ENCODE measurements around the gene RASL10A.

Gene RASL10A

DNA sequence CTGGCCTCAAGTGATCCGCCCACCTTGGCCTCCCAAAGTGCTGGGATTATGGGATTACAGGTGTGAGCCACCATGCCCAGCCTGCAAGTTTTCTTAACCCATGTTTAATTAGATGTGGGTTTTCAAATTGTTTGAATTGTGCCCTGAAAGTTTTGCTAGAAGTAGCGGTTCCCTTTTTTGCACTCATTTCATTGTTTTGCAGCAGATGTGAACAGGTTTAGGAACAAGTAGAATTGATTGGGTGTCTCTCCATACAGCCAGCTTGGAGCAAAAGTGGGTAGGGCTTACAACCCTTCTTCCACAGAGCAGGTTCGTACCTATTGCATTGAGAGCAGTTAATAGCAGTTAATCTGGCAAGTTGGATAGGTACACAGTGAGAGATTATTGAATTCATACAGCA, 31.3 kb downstream of the RASL10A start:
- no peak for TF ChIP-seq CTCF (IDR thresholded peaks at IDR 0.05; ENCODE audit: low read depth, low read length, missing control alignments)
- Histone ChIP-seq H3K36me3 (replicated peaks) (peaks cover 90% of the 10 kb centered on the region), H3K4me3 (ENCODE audit: low read depth, low read length) (no peak overlapping the region), H3K27me3 (replicated peaks) (no peaks in the 10 kb centered on the region), H3K27ac (no peak overlapping the region)
- DNase-seq, result no peak
- in situ Hi-C loops (cut with HindIII; ENCODE audit: low pct_ligation_motif_present, low sequenced_read_pairs), result no loop called here

- no peak for TF ChIP-seq CTCF (IDR thresholded peaks at IDR 0.05; ENCODE audit: low read depth, low read length, missing control alignments)
- H3K36me3 ChIP-seq (replicated peaks), result peaks cover 89% of the 10 kb centered on the region
- DNase-seq, result no peak
- H3K27me3 ChIP-seq (replicated peaks), result no peaks in the 10 kb centered on the region
- in situ Hi-C loops (cut with HindIII; ENCODE audit: low pct_ligation_motif_present, low sequenced_read_pairs), result no loop called here
- H3K27ac ChIP-seq, result no peak overlapping the region
- H3K4me3 ChIP-seq (ENCODE audit: low read depth, low read length), result no peak overlapping the region
These were observed 37.6 kb downstream of the RASL10A start for GRCh38 chr22:29277927-29278326.

- in situ Hi-C loops (cut with HindIII; ENCODE audit: low pct_ligation_motif_present, low sequenced_read_pairs), result no loop called here
- TF ChIP-seq CTCF (IDR thresholded peaks at IDR 0.05; ENCODE audit: low read depth, low read length, missing control alignments), result no peak
- Histone ChIP-seq H3K27me3 (replicated peaks) (no peaks in the 10 kb centered on the region), H3K27ac (no peak overlapping the region), H3K36me3 (replicated peaks) (peaks cover 81% of the 10 kb centered on the region), H3K4me3 (ENCODE audit: low read depth, low read length) (no peak overlapping the region)
- DNase-seq, result no peak
These were observed 39.5 kb downstream of the RASL10A start for GRCh38 chr22:29275819-29276565.

DNA sequence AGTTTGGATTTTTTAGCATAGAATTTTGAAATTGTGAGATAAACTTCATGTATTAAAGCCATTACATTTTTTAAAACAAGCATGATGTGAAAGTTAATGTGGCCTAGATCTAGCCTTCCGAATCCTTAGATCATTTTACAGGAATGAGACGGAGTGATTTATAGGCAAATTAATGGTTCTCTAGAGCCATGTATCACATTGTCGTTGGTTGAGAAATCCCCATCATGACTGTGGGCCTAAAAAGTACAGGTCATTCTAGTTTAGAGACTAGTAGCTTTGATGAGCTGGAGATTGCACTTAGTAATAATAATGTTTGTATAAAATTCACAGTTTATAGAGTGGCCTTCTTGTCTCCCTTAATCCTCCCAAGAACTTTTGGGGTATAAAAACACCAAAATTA, 40.3 kb downstream of the RASL10A start:
- peaks cover 79% of the 10 kb centered on the region for H3K36me3 ChIP-seq (replicated peaks)
- no peak for TF ChIP-seq CTCF (IDR thresholded peaks at IDR 0.05; ENCODE audit: low read depth, low read length, missing control alignments)
- in situ Hi-C loops (cut with HindIII; ENCODE audit: low pct_ligation_motif_present, low sequenced_read_pairs), result no loop called here
- no peaks in the 10 kb centered on the region for H3K27me3 ChIP-seq (replicated peaks)
- no peak overlapping the region for H3K27ac ChIP-seq
- no peak overlapping the region for H3K4me3 ChIP-seq (ENCODE audit: low read depth, low read length)
- no peak for DNase-seq

GRCh38 chr22:29272624-29273023, 42.9 kb downstream of the RASL10A start:
- in situ Hi-C loops (cut with HindIII; ENCODE audit: low pct_ligation_motif_present, low sequenced_read_pairs), result no loop called here
- Histone ChIP-seq H3K4me3 (ENCODE audit: low read depth, low read length) (no peak overlapping the region), H3K36me3 (replicated peaks) (peaks cover 65% of the 10 kb centered on the region), H3K27ac (no peak overlapping the region), H3K27me3 (replicated peaks) (no peaks in the 10 kb centered on the region)
- TF ChIP-seq CTCF (IDR thresholded peaks at IDR 0.05; ENCODE audit: low read depth, low read length, missing control alignments), result no peak
- DNase-seq, result no peak

All from brain microvascular endothelial cell (primary cell).